HG03354 (cell line): ENCODE data around the gene SYNC.
"Not testable (repeated sequence)": the region's sequence is repeated elsewhere in the genome, so short reads cannot be mapped to it uniquely, and the experiment has no call there.

Experiments
- ATAC-seq: cut with Tn5 transposase; IDR thresholded peaks from one replicate; pipeline ENCODE4 v1.9.1; 2021; ENCODE audit warnings: mild to moderate bottlenecking; ENCODE audit not compliant: unreplicated experiment, poor library complexity, severe bottlenecking

The SYNC gene

GRCh38 chr1:32725615-32725982 is 23.0 kb upstream of the SYNC start:
- no peak for ATAC-seq

- no peak for ATAC-seq
Measured at GRCh38 chr1:32724678-32725614, 22.4 kb upstream of the SYNC start.

GRCh38 chr1:32719681-32720275 is 17.2 kb upstream of the SYNC start:
- no peak for ATAC-seq

GRCh38 chr1:32718527-32718926 is 16.0 kb upstream of the SYNC start:
- no peak for ATAC-seq

GRCh38 chr1:32718036-32718435 is 15.5 kb upstream of the SYNC start:
- no peak for ATAC-seq

GRCh38 chr1:32717503-32717902 is 14.9 kb upstream of the SYNC start:
- ATAC-seq: no peak

- no peak for ATAC-seq
Measured at GRCh38 chr1:32716312-32717148, 14.0 kb upstream of the SYNC start.

GRCh38 chr1:32715901-32716311 is 13.3 kb upstream of the SYNC start:
- ATAC-seq: no peak

GRCh38 chr1:32714277-32714676 is 11.7 kb upstream of the SYNC start:
- ATAC-seq: no peak

- ATAC-seq: no peak
Measured at GRCh38 chr1:32713081-32713480, 10.5 kb upstream of the SYNC start.

GRCh38 chr1:32711221-32711620 is 8.7 kb upstream of the SYNC start:
- not testable (repeated sequence) for ATAC-seq

GRCh38 chr1:32709476-32709875 is 6.9 kb upstream of the SYNC start:
- ATAC-seq: no peak

- ATAC-seq: no peak
Measured at GRCh38 chr1:32709075-32709474, 6.5 kb upstream of the SYNC start.

- no peak for ATAC-seq
Measured at GRCh38 chr1:32706491-32706890, 3.9 kb upstream of the SYNC start.

- ATAC-seq: no peak
Measured at GRCh38 chr1:32705516-32705915, 2.9 kb upstream of the SYNC start.

- ATAC-seq: no peak
Measured at GRCh38 chr1:32703479-32704291, 1.1 kb upstream of the SYNC start.

- no peak for ATAC-seq
Measured at GRCh38 chr1:32701951-32702598, 495 bp downstream of the SYNC start.

GRCh38 chr1:32701421-32701911 is 1.1 kb downstream of the SYNC start:
- ATAC-seq: no peak

GRCh38 chr1:32696996-32697395 is 5.6 kb downstream of the SYNC start:
- not testable (repeated sequence) for ATAC-seq
